ENCODE results near the gene ITLN1. TPM values are rescaled to one million over a fixed set of nuclear protein-coding genes. Genes with fewer than 3 reads are reported as not detected.

Gene ITLN1
- total RNA-seq, 1 donor from 2014 or later = 2.2 TPM

DNA sequence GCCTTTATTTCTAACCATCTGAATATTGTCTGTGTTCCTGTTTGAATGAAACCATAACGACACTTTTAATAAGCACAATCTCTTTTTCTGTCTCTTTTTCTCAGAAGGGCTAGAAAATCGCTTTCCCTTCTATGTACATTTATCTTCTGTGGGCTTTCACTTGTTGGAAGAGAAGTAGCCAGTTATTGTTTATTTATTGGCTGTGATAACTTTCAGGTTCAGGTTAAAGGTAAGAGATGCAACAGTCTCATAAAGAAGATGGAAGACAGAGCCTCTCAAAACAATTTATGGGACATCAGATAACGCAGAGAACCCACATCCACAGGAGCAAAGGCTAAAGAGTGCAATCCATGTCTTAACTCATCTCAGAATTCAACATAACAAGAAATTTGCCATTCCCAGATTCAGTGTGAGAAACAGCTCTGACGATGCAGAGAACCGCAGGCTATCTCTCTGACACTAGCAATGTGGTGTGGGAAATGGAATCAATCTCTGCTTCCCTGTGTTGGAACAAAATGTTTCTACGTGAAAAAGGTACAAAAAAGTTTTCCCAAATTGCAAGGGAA lies 18.2 kb downstream of the ITLN1 start:
- no peak overlapping the region for H3K4me3 ChIP-seq
- no peak for TF ChIP-seq CTCF (IDR thresholded peaks at IDR 0.05)
- no peak overlapping the region for H3K27ac ChIP-seq
- no peaks in the 10 kb centered on the region for H3K27me3 ChIP-seq
- no peak for DNase-seq (ENCODE audit: low spot score in 2 of 2)
- no peaks in the 10 kb centered on the region for H3K9me3 ChIP-seq
- H3K4me1 ChIP-seq = no peaks in the 10 kb centered on the region
- intact Hi-C loops (cut with DNase I) = no loop called here
- H3K36me3 ChIP-seq = no peaks in the 10 kb centered on the region

GRCh38 chr1:160866001-160866694 lies 18.8 kb downstream of the ITLN1 start:
- no peak for DNase-seq (ENCODE audit: low spot score in 2 of 2)
- intact Hi-C loops (cut with DNase I) = no loop called here
- Histone ChIP-seq H3K4me3 (no peak overlapping the region), H3K27me3 (no peaks in the 10 kb centered on the region), H3K36me3 (no peaks in the 10 kb centered on the region), H3K9me3 (no peaks in the 10 kb centered on the region), H3K4me1 (no peaks in the 10 kb centered on the region), H3K27ac (no peak overlapping the region)
- TF ChIP-seq CTCF (IDR thresholded peaks at IDR 0.05) = no peak

DNA sequence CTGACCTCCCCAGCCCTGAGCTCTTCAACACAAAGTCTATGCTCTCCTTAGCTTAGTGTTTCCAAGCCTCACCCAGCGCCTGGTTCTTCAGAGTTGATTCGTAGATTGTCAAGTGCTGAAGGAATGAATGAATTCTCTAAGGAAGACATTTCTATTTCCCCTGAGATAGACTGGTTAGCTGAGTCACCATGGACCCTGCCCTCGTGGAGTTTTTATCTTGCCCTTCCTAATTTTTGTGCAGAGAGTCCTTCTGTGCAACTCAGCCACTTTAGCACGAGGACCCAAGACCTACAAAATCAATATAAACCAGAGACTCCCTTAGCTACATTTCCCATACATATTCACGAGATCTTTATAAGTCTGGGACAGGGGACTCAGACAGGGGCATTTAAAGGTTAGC lies 19.6 kb downstream of the ITLN1 start:
- intact Hi-C loops (cut with DNase I) = no loop called here
- Histone ChIP-seq H3K36me3 (no peaks in the 10 kb centered on the region), H3K27me3 (no peaks in the 10 kb centered on the region), H3K4me1 (no peaks in the 10 kb centered on the region), H3K4me3 (no peak overlapping the region), H3K9me3 (no peaks in the 10 kb centered on the region), H3K27ac (no peak overlapping the region)
- DNase-seq (ENCODE audit: low spot score in 2 of 2) = no peak
- no peak for TF ChIP-seq CTCF (IDR thresholded peaks at IDR 0.05)

DNA sequence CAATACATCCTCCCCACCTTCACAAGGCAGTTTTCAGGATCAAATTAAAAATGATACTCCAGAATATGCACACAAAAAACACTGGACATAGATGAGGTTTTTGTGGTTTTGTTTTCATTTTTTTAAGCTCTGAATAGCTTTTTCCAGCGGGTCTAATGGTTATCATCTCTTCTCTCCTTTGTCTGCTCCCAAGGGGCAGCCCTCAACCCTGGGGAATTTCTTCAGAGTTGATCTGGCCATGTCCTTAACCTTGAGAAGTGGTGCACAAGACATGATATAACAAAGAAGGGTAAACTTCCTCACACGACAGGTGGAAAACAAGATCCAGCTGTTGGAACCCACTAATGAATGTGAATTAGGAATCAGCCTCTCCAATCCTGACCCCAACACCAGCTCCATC lies 20.8 kb downstream of the ITLN1 start:
- TF ChIP-seq CTCF (IDR thresholded peaks at IDR 0.05) = no peak
- intact Hi-C loops (cut with DNase I) = no loop called here
- DNase-seq (ENCODE audit: low spot score in 2 of 2) = no peak

GRCh38 chr1:160863774-160864131 lies 21.2 kb downstream of the ITLN1 start:
- Histone ChIP-seq H3K4me3 (no peak overlapping the region), H3K4me1 (no peaks in the 10 kb centered on the region), H3K36me3 (no peaks in the 10 kb centered on the region), H3K27me3 (no peaks in the 10 kb centered on the region), H3K9me3 (no peaks in the 10 kb centered on the region), H3K27ac (no peak overlapping the region)
- no peak for TF ChIP-seq CTCF (IDR thresholded peaks at IDR 0.05)
- intact Hi-C loops (cut with DNase I) = no loop called here
- DNase-seq (ENCODE audit: low spot score in 2 of 2) = no peak

More for the DNA sequence above, 20.8 kb downstream of the ITLN1 start:
- H3K27me3 ChIP-seq = no peaks in the 10 kb centered on the region
- H3K36me3 ChIP-seq = no peaks in the 10 kb centered on the region
- H3K4me3 ChIP-seq = no peak overlapping the region
- H3K27ac ChIP-seq = no peak overlapping the region
- H3K9me3 ChIP-seq = no peaks in the 10 kb centered on the region
- no peaks in the 10 kb centered on the region for H3K4me1 ChIP-seq
